GM12891 (cell line): Measurements from ENCODE around the gene PRKACB.

Source experiments
- PAX5 ChIP-seq: IDR thresholded peaks from 2 replicates; pipeline ENCODE4 v1.6.1; 2011; ENCODE audit warnings: low read length, moderate library complexity, mild to moderate bottlenecking; ENCODE audit not compliant: insufficient read depth, severe bottlenecking
- POLR2A ChIP-seq: IDR thresholded peaks from 2 replicates; pipeline ENCODE4 v1.6.1; 2011; ENCODE audit warnings: low read depth, low read length, control low read depth
- POLR2AphosphoS5 ChIP-seq: IDR thresholded peaks from 2 replicates; pipeline ENCODE4 v1.6.1; 2011; ENCODE audit warnings: low read depth, low read length, control low read depth
- TAF1 ChIP-seq: IDR thresholded peaks from 2 replicates; pipeline ENCODE4 v1.6.1; 2011; ENCODE audit warnings: low read depth, low read length, control low read depth

DNA sequence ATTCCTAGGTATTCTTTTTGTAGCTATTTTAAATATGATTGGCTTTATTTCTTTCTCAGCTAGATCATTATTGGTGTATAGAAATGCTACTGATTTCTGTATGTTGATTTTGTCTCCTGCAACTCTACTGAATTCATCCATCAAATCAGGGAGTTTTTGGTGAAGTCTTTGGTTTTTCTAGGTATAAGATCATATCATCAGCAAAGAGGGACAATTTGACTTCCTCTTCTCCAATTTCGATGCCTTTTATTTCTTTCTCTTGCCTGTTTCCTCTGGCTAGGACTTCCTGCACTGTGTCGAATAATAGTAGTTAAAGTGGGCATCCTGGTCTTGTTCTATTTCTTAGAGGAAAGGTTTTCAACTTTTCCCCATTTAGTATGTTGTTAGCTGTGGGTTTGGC, 27.5 kb upstream of the PRKACB start:
- TF ChIP-seq POLR2A (no peak), POLR2AphosphoS5 (no peak), PAX5 (no peak), TAF1 (no peak)
